Measurements from ENCODE around the gene PANX3. TPM values are rescaled to one million over a fixed set of nuclear protein-coding genes. Genes with fewer than 3 reads are reported as not detected.

Gene PANX3
- total and polyA plus RNA-seq, 9 of the 15 experiments (the other 6 are each of a cell fraction or from before 2014, with no cell fraction given) = 0.09 to 0.69 (median 0.39) TPM

DNA sequence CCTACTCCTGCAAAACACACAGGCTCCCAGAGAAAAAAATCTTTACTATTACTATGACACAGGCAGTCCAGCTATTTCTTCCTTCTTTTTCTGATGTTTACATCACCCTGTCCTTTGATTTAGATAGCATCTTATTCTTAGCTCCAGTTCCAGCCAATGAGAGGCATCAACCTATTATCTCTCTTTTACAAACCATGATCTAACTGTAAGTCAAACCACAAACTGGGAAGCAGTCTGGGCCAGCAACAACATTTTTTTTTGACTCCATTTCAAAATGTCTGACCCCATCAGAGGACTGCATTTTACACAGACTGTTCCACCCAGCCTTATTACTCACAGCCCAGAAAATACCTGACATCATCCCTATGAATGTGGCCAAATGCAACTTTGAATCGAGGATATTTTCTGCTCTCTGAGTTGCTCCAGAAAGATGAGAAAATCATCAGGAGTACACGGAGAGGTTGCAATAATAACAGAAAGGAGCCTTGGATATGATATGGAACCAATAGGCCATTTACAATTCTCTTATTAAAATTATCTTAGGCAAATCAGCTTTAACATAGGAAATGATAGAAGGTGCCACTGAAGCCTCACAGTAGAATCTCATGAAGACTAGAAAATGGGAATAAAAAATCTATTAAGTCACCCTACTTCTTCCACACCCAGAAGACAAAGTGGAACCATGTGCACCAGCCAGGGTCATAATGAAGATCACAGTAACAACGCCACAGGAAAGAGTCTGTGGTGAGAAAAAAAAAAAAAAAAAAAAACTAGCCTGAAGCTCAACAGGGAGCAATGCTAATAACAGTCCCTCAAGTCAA lies 32.6 kb downstream of the PANX3 start (continued):
- peak; percentile 81 for TF ChIP-seq EP300 (IDR thresholded peaks at IDR 0.05; ENCODE audit: low read length)
- TF ChIP-seq SMARCA5 (IDR thresholded peaks at IDR 0.05) = no peak
- no peak for TF ChIP-seq BRF2 (IDR thresholded peaks at IDR 0.05; ENCODE audit: borderline replicate concordance, insufficient read depth, insufficient read length)
- TF ChIP-seq, protein P1, sequence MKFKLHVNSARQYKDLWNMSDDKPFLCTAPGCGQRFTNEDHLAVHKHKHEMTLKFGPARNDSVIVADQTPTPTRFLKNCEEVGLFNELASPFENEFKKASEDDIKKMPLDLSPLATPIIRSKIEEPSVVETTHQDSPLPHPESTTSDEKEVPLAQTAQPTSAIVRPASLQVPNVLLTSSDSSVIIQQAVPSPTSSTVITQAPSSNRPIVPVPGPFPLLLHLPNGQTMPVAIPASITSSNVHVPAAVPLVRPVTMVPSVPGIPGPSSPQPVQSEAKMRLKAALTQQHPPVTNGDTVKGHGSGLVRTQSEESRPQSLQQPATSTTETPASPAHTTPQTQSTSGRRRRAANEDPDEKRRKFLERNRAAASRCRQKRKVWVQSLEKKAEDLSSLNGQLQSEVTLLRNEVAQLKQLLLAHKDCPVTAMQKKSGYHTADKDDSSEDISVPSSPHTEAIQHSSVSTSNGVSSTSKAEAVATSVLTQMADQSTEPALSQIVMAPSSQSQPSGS (CRISPR knock-in tag; IDR thresholded peaks at IDR 0.05) = no peak
- TF ChIP-seq, protein P2, sequence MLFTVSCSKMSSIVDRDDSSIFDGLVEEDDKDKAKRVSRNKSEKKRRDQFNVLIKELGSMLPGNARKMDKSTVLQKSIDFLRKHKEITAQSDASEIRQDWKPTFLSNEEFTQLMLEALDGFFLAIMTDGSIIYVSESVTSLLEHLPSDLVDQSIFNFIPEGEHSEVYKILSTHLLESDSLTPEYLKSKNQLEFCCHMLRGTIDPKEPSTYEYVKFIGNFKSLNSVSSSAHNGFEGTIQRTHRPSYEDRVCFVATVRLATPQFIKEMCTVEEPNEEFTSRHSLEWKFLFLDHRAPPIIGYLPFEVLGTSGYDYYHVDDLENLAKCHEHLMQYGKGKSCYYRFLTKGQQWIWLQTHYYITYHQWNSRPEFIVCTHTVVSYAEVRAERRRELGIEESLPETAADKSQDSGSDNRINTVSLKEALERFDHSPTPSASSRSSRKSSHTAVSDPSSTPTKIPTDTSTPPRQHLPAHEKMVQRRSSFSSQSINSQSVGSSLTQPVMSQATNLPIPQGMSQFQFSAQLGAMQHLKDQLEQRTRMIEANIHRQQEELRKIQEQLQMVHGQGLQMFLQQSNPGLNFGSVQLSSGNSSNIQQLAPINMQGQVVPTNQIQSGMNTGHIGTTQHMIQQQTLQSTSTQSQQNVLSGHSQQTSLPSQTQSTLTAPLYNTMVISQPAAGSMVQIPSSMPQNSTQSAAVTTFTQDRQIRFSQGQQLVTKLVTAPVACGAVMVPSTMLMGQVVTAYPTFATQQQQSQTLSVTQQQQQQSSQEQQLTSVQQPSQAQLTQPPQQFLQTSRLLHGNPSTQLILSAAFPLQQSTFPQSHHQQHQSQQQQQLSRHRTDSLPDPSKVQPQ (CRISPR knock-in tag; IDR thresholded peaks at IDR 0.05; ENCODE audit: borderline replicate concordance) = no peak
- no peak for TF ChIP-seq ZFP30 (CRISPR knock-in tag; IDR thresholded peaks at IDR 0.05; ENCODE audit: borderline replicate concordance)
- TF ChIP-seq CHD2 (IDR thresholded peaks at IDR 0.05; ENCODE audit: low read depth, low read length) = no peak
- no peak for TF ChIP-seq ESRRB (CRISPR knock-in tag; IDR thresholded peaks at IDR 0.05; ENCODE audit: borderline replicate concordance)
- TF ChIP-seq, protein P3, sequence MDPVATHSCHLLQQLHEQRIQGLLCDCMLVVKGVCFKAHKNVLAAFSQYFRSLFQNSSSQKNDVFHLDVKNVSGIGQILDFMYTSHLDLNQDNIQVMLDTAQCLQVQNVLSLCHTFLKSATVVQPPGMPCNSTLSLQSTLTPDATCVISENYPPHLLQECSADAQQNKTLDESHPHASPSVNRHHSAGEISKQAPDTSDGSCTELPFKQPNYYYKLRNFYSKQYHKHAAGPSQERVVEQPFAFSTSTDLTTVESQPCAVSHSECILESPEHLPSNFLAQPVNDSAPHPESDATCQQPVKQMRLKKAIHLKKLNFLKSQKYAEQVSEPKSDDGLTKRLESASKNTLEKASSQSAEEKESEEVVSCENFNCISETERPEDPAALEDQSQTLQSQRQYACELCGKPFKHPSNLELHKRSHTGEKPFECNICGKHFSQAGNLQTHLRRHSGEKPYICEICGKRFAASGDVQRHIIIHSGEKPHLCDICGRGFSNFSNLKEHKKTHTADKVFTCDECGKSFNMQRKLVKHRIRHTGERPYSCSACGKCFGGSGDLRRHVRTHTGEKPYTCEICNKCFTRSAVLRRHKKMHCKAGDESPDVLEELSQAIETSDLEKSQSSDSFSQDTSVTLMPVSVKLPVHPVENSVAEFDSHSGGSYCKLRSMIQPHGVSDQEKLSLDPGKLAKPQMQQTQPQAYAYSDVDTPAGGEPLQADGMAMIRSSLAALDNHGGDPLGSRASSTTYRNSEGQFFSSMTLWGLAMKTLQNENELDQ (CRISPR knock-in tag; IDR thresholded peaks at IDR 0.05; ENCODE audit: borderline replicate concordance) = no peak
- TF ChIP-seq ZNF174 (CRISPR knock-in tag; IDR thresholded peaks at IDR 0.05) = no peak
- no peak for TF ChIP-seq TARDBP (IDR thresholded peaks at IDR 0.05)
- TF ChIP-seq NR2F6 (CRISPR knock-in tag; IDR thresholded peaks at IDR 0.05) = no peak
- no peak for TF ChIP-seq MTA3 (IDR thresholded peaks at IDR 0.05; ENCODE audit: borderline replicate concordance)
- no peak for TF ChIP-seq STAT6 (CRISPR knock-in tag; IDR thresholded peaks at IDR 0.05)

All from K562 (cell line).